Erythroblast (primary cell): ENCODE measurements around the gene BHLHE23.

ENCODE experiments used
- GATA1 ChIP-seq: IDR thresholded peaks from 2 replicates; pipeline ENCODE4 v1.6.1; 2011; ENCODE audit warnings: low read depth, mild to moderate bottlenecking, control low read depth, low read length, moderate library complexity
- POLR2A ChIP-seq: IDR thresholded peaks from 2 replicates; pipeline ENCODE4 v1.6.1; 2011; ENCODE audit warnings: mild to moderate bottlenecking, low read length

- TF ChIP-seq POLR2A (no peak), GATA1 (no peak)
Observed at GRCh38 chr20:62987114-62987513, 19.6 kb downstream of the BHLHE23 start.
